GM12872 (cell line): Measurements from ENCODE around the gene ZNF521.

ENCODE experiments used
- CTCF ChIP-seq: IDR thresholded peaks from 3 replicates; pipeline ENCODE4 v1.5.1; 2011; ENCODE audit warnings: low read depth, mild to moderate bottlenecking, low read length, moderate library complexity; ENCODE audit not compliant: insufficient read depth

Gene ZNF521

GRCh38 chr18:25140962-25141308, 211.0 kb downstream of the ZNF521 start:
- no peak for TF ChIP-seq CTCF

GRCh38 chr18:25140124-25140961, 211.6 kb downstream of the ZNF521 start:
- no peak for TF ChIP-seq CTCF

- TF ChIP-seq CTCF = no peak
Observed at GRCh38 chr18:25137197-25137472, 214.8 kb downstream of the ZNF521 start.

- TF ChIP-seq CTCF = no peak
Observed at GRCh38 chr18:25136416-25137196, 215.4 kb downstream of the ZNF521 start.

- no peak for TF ChIP-seq CTCF
Observed at GRCh38 chr18:25134861-25135260, 217.1 kb downstream of the ZNF521 start.

- TF ChIP-seq CTCF = no peak
Observed at GRCh38 chr18:25133879-25134278, 218.1 kb downstream of the ZNF521 start.

GRCh38 chr18:25132786-25133496, 219.0 kb downstream of the ZNF521 start:
- TF ChIP-seq CTCF = no peak
